ENCODE data around the gene MYH10.

Gene MYH10

GRCh38 chr17:8647956-8648355, 17.4 kb upstream of the MYH10 start:
- DNase-seq, result no peak

- DNase-seq, result no peak
Measured at GRCh38 chr17:8647202-8647601, 16.7 kb upstream of the MYH10 start.

- no peak for DNase-seq
Measured at GRCh38 chr17:8644507-8644902, 14.0 kb upstream of the MYH10 start.

- DNase-seq, result no peak
Measured at GRCh38 chr17:8643855-8644506, 13.5 kb upstream of the MYH10 start.

- no peak for DNase-seq
Measured at GRCh38 chr17:8639709-8640108, 9.2 kb upstream of the MYH10 start.

- DNase-seq, result no peak
Measured at GRCh38 chr17:8632061-8632460, 1.5 kb upstream of the MYH10 start.

- DNase-seq, result no peak
Measured at GRCh38 chr17:8631554-8631877, 991 bp upstream of the MYH10 start.

- peak; percentile 100 for DNase-seq
Measured at GRCh38 chr17:8630802-8631553, 453 bp upstream of the MYH10 start.

GRCh38 chr17:8629371-8630226, 926 bp downstream of the MYH10 start:
- peak; percentile 86 for DNase-seq

GRCh38 chr17:8628609-8629169, 1.8 kb downstream of the MYH10 start:
- DNase-seq, result peak; percentile 93

GRCh38 chr17:8628172-8628571, 2.4 kb downstream of the MYH10 start:
- DNase-seq, result peak; percentile 66

GRCh38 chr17:8623591-8623990, 6.9 kb downstream of the MYH10 start:
- DNase-seq, result no peak

GRCh38 chr17:8622191-8622590, 8.3 kb downstream of the MYH10 start:
- DNase-seq, result no peak

- DNase-seq, result no peak
Measured at GRCh38 chr17:8621585-8621984, 8.9 kb downstream of the MYH10 start.

- DNase-seq, result no peak
Measured at GRCh38 chr17:8619294-8619693, 11.2 kb downstream of the MYH10 start.

GRCh38 chr17:8618825-8619224, 11.7 kb downstream of the MYH10 start:
- DNase-seq, result no peak

- DNase-seq, result no peak
Measured at GRCh38 chr17:8614988-8615387, 15.5 kb downstream of the MYH10 start.

- peak; percentile 85 for DNase-seq
Measured at GRCh38 chr17:8611619-8612298, 18.8 kb downstream of the MYH10 start.

GRCh38 chr17:8611137-8611536, 19.4 kb downstream of the MYH10 start:
- DNase-seq, result peak; percentile 56

- DNase-seq, result no peak
Measured at GRCh38 chr17:8610558-8610957, 20.0 kb downstream of the MYH10 start.

GRCh38 chr17:8609910-8610309, 20.6 kb downstream of the MYH10 start:
- DNase-seq, result no peak

GRCh38 chr17:8608001-8608400, 22.5 kb downstream of the MYH10 start:
- DNase-seq, result no peak

GRCh38 chr17:8606401-8606800, 24.1 kb downstream of the MYH10 start:
- no peak for DNase-seq
